WTC11 (cell line): ENCODE results near the gene NLGN1. TPM values are rescaled to one million over a fixed set of nuclear protein-coding genes. Genes with fewer than 3 reads are reported as not detected.

Source experiments
- ATAC-seq: fragments of 200-7000 bp; cut with Tn5 transposase; 2 replicates; pipeline ENCODE4 v1.10.0; 2021; ENCODE audit warnings: mild to moderate bottlenecking, moderate library complexity
- CTCF ChIA-PET: fragments of 300-600 bp; sonication (Branson Sonifier 250); formaldehyde crosslinking; loops from one replicate; lab custom pipeline; 2021; ENCODE audit warnings: antibody characterized with exemption; lab: Charles Lee
- POLR2A ChIA-PET: fragments of 350-600 bp; sonication (Branson Sonifier 250); formaldehyde crosslinking; loops from one replicate; lab custom pipeline; 2021; ENCODE audit warnings: antibody characterized with exemption; lab: Charles Lee
- DNase-seq: peaks from one replicate; pipeline ENCODE4 v3.0.0; 2021; ENCODE audit warnings: low spot score
- H3K27ac Mint-ChIP-seq: 2 replicates; pipeline ENCODE4 v1.8.0; 2021; ENCODE audit warnings: mixed read lengths
- H3K27me3 Mint-ChIP-seq: 2 replicates; pipeline ENCODE4 v1.8.0; 2021; ENCODE audit warnings: low read depth, mild to moderate bottlenecking, moderate library complexity, mixed read lengths
- H3K36me3 Mint-ChIP-seq: 2 replicates; pipeline ENCODE4 v1.8.0; 2021; ENCODE audit warnings: mixed read lengths
- H3K4me1 Mint-ChIP-seq: 2 replicates; pipeline ENCODE4 v1.8.0; 2022; ENCODE audit warnings: mixed read lengths
- H3K4me3 Mint-ChIP-seq: 2 replicates; pipeline ENCODE4 v1.8.0; 2021; ENCODE audit warnings: mild to moderate bottlenecking, moderate library complexity, mixed read lengths
- H3K9me3 Mint-ChIP-seq: 2 replicates; pipeline ENCODE4 v1.8.0; 2021; ENCODE audit warnings: mixed read lengths
- AR ChIP-seq: fragments of 250-450 bp; sonication (Bioruptor Pico); IDR thresholded peaks from 2 replicates; pipeline ENCODE4 v1.9.0; 2021; ENCODE audit warnings: mild to moderate bottlenecking
- ATF3 ChIP-seq: sonication (generic); formaldehyde crosslinking; conservative IDR thresholded peaks from 2 replicates; pipeline ENCODE4 v1.8.1; 2022; ENCODE audit warnings: mild to moderate bottlenecking, missing genetic modification reagents
- CREM ChIP-seq: sonication (generic); formaldehyde crosslinking; IDR thresholded peaks from 2 replicates; pipeline ENCODE4 v1.8.1; 2022; ENCODE audit warnings: mild to moderate bottlenecking, missing genetic modification reagents, moderate library complexity
- E2F5 ChIP-seq: sonication (generic); formaldehyde crosslinking; IDR thresholded peaks from 2 replicates; pipeline ENCODE4 v1.8.1; 2022; ENCODE audit warnings: mild to moderate bottlenecking, moderate library complexity, missing genetic modification reagents
- EMX1 ChIP-seq: fragments of 250-450 bp; sonication (Bioruptor Pico); IDR thresholded peaks from 2 replicates; pipeline ENCODE4 v1.8.0; 2021; ENCODE audit warnings: mild to moderate bottlenecking
- FOXK1 ChIP-seq: sonication (generic); formaldehyde crosslinking; IDR thresholded peaks from 2 replicates; pipeline ENCODE4 v1.8.0; 2022; ENCODE audit warnings: mild to moderate bottlenecking, moderate library complexity, missing genetic modification reagents
- FOXP1 ChIP-seq: sonication (generic); formaldehyde crosslinking; IDR thresholded peaks from 2 replicates; pipeline ENCODE4 v1.8.0; 2022; ENCODE audit warnings: missing genetic modification reagents, mild to moderate bottlenecking, moderate library complexity, borderline replicate concordance
- HMGA2 ChIP-seq: fragments of 250-450 bp; sonication (Bioruptor Pico); IDR thresholded peaks from 2 replicates; pipeline ENCODE4 v1.4.0; 2021; ENCODE audit warnings: mild to moderate bottlenecking, moderate library complexity
- IRF2 ChIP-seq: sonication (generic); formaldehyde crosslinking; IDR thresholded peaks from 2 replicates; pipeline ENCODE4 v1.8.0; 2022; ENCODE audit warnings: low read depth, missing genetic modification reagents, borderline replicate concordance
- NFE2L1 ChIP-seq: sonication (generic); formaldehyde crosslinking; IDR thresholded peaks from 2 replicates; pipeline ENCODE4 v1.8.1; 2023; ENCODE audit warnings: missing genetic modification reagents
- NR2C2 ChIP-seq: sonication (generic); formaldehyde crosslinking; IDR thresholded peaks from 2 replicates; pipeline ENCODE4 v1.8.0; 2022; ENCODE audit warnings: mild to moderate bottlenecking, missing genetic modification reagents
- SOX15 ChIP-seq: fragments of 250-450 bp; sonication (Bioruptor Pico); IDR thresholded peaks from 2 replicates; pipeline ENCODE4 v1.9.0; 2021; ENCODE audit warnings: mild to moderate bottlenecking
- TCF7 ChIP-seq: sonication (generic); formaldehyde crosslinking; IDR thresholded peaks from 2 replicates; pipeline ENCODE4 v1.8.0; 2022; ENCODE audit warnings: mild to moderate bottlenecking, low read depth, missing genetic modification reagents, moderate library complexity
- ZBTB43 ChIP-seq: sonication (generic); formaldehyde crosslinking; IDR thresholded peaks from 2 replicates; pipeline ENCODE4 v1.8.1; 2023; ENCODE audit warnings: mild to moderate bottlenecking, missing genetic modification reagents
- ZMAT4 ChIP-seq: fragments of 250-450 bp; sonication (Bioruptor Pico); IDR thresholded peaks from 2 replicates; pipeline ENCODE4 v1.9.0; 2021; ENCODE audit warnings: mild to moderate bottlenecking
- ZNF281 ChIP-seq: sonication (generic); formaldehyde crosslinking; IDR thresholded peaks from 2 replicates; pipeline ENCODE4 v1.8.0; 2023; ENCODE audit warnings: mild to moderate bottlenecking, missing genetic modification reagents
- ZNF423 ChIP-seq: fragments of 250-450 bp; sonication (Bioruptor Pico); IDR thresholded peaks from 2 replicates; pipeline ENCODE4 v2.1.2; 2022; ENCODE audit warnings: mild to moderate bottlenecking, moderate library complexity
- ZNF512 ChIP-seq: sonication (generic); formaldehyde crosslinking; IDR thresholded peaks from 2 replicates; pipeline ENCODE4 v1.8.1; 2022; ENCODE audit warnings: missing genetic modification reagents, borderline replicate concordance
- ZSCAN18 ChIP-seq: fragments of 250-450 bp; sonication (Bioruptor Pico); IDR thresholded peaks from 2 replicates; pipeline ENCODE4 v2.1.2; 2022; ENCODE audit warnings: mild to moderate bottlenecking, moderate library complexity
- total RNA-seq: library from RNA; stranded (reverse); gene quantifications from 3 replicates; pipeline ENCODE4 v1.2.3, GENCODE V29; 2021

Gene NLGN1
- total RNA-seq, 1 experiment from 2014 or later = 12.4 TPM

- Mint-ChIP-seq H3K4me3 (no peak overlapping the region), H3K36me3 (no peaks in the 10 kb centered on the region), H3K27me3 (no peaks in the 10 kb centered on the region), H3K27ac (no peak overlapping the region), H3K4me1 (peaks cover 19% of the 10 kb centered on the region), H3K9me3 (no peaks in the 10 kb centered on the region)
- ATAC-seq = no peak
- DNase-seq = no peak
- CTCF ChIA-PET = no interaction called here
- POLR2A ChIA-PET = no interaction called here
- TF ChIP-seq EMX1 (CRISPR knock-in tag) (no peak), ZNF423 (CRISPR knock-in tag) (no peak), AR (CRISPR knock-in tag) (no peak), ZSCAN18 (CRISPR knock-in tag) (no peak), NFE2L1 (CRISPR knock-in tag) (no peak), FOXK1 (CRISPR knock-in tag) (no peak), SOX15 (no peak), CREM (no peak), E2F5 (no peak), IRF2 (CRISPR knock-in tag) (no peak), ZNF512 (CRISPR knock-in tag) (no peak), NR2C2 (CRISPR knock-in tag) (no peak), FOXP1 (CRISPR knock-in tag) (no peak), ATF3 (CRISPR knock-in tag) (no peak), ZMAT4 (CRISPR knock-in tag) (no peak), HMGA2 (CRISPR knock-in tag) (no peak), TCF7 (CRISPR knock-in tag) (no peak), ZBTB43 (CRISPR knock-in tag) (no peak), ZNF281 (CRISPR knock-in tag) (no peak)
Observed at GRCh38 chr3:174193604-174194003, 796.1 kb downstream of the NLGN1 start.
